ENCODE data around the gene FUT4.

The FUT4 gene

GRCh38 chr11:94521684-94522083 lies 22.0 kb upstream of the FUT4 start:
- TF ChIP-seq GATA3 (IDR thresholded peaks at IDR 0.05; ENCODE audit: low read depth, low read length): no peak

GRCh38 chr11:94524341-94524740 lies 19.4 kb upstream of the FUT4 start:
- no peak for TF ChIP-seq GATA2 (IDR thresholded peaks at IDR 0.05; ENCODE audit: low read depth, low read length)
- no peak for TF ChIP-seq GATA3 (IDR thresholded peaks at IDR 0.05; ENCODE audit: low read depth, low read length)

- TF ChIP-seq GATA2 (IDR thresholded peaks at IDR 0.05; ENCODE audit: low read depth, low read length) (no peak), GATA3 (IDR thresholded peaks at IDR 0.05; ENCODE audit: low read depth, low read length) (no peak)
Measured at GRCh38 chr11:94525546-94526324, 18.0 kb upstream of the FUT4 start.

- TF ChIP-seq GATA2 (IDR thresholded peaks at IDR 0.05; ENCODE audit: low read depth, low read length): no peak
- no peak for TF ChIP-seq GATA3 (IDR thresholded peaks at IDR 0.05; ENCODE audit: low read depth, low read length)
Measured at GRCh38 chr11:94526645-94527438, 16.9 kb upstream of the FUT4 start.

GRCh38 chr11:94528551-94528950 lies 15.2 kb upstream of the FUT4 start:
- TF ChIP-seq GATA2 (IDR thresholded peaks at IDR 0.05; ENCODE audit: low read depth, low read length): no peak
- TF ChIP-seq GATA3 (IDR thresholded peaks at IDR 0.05; ENCODE audit: low read depth, low read length): no peak

- no peak for TF ChIP-seq GATA2 (IDR thresholded peaks at IDR 0.05; ENCODE audit: low read depth, low read length)
- no peak for TF ChIP-seq GATA3 (IDR thresholded peaks at IDR 0.05; ENCODE audit: low read depth, low read length)
Measured at GRCh38 chr11:94532211-94532610, 11.5 kb upstream of the FUT4 start.

GRCh38 chr11:94533206-94533605 lies 10.5 kb upstream of the FUT4 start:
- TF ChIP-seq GATA2 (IDR thresholded peaks at IDR 0.05; ENCODE audit: low read depth, low read length): no peak
- no peak for TF ChIP-seq GATA3 (IDR thresholded peaks at IDR 0.05; ENCODE audit: low read depth, low read length)

- TF ChIP-seq GATA2 (IDR thresholded peaks at IDR 0.05; ENCODE audit: low read depth, low read length): no peak
- TF ChIP-seq GATA3 (IDR thresholded peaks at IDR 0.05; ENCODE audit: low read depth, low read length): no peak
Measured at GRCh38 chr11:94533696-94534630, 9.8 kb upstream of the FUT4 start.

- TF ChIP-seq GATA2 (IDR thresholded peaks at IDR 0.05; ENCODE audit: low read depth, low read length) (no peak), GATA3 (IDR thresholded peaks at IDR 0.05; ENCODE audit: low read depth, low read length) (no peak)
Measured at GRCh38 chr11:94536386-94536785, 7.3 kb upstream of the FUT4 start.

GRCh38 chr11:94537031-94537600 lies 6.6 kb upstream of the FUT4 start:
- TF ChIP-seq GATA3 (IDR thresholded peaks at IDR 0.05; ENCODE audit: low read depth, low read length) (no peak), GATA2 (IDR thresholded peaks at IDR 0.05; ENCODE audit: low read depth, low read length) (no peak)

GRCh38 chr11:94539420-94539819 lies 4.3 kb upstream of the FUT4 start:
- TF ChIP-seq GATA3 (IDR thresholded peaks at IDR 0.05; ENCODE audit: low read depth, low read length) (no peak), GATA2 (IDR thresholded peaks at IDR 0.05; ENCODE audit: low read depth, low read length) (no peak)

- no peak for TF ChIP-seq GATA2 (IDR thresholded peaks at IDR 0.05; ENCODE audit: low read depth, low read length)
- TF ChIP-seq GATA3 (IDR thresholded peaks at IDR 0.05; ENCODE audit: low read depth, low read length): no peak
Measured at GRCh38 chr11:94544646-94545263, 1.0 kb downstream of the FUT4 start.

Measured in SH-SY5Y (cell line).